Body of pancreas (tissue), 4 donors: ENCODE measurements around the gene HEATR9.

Source experiments
- CTCF ChIP-seq, 7 experiments: fragments of 450-650 bp in 4 of 7; fragments of 200-600 bp in 3 of 7; sonication (generic) in 3 of 7; IDR thresholded peaks; one replicate each; pipeline ENCODE4 v1.5.1; 2016 to 2019; ENCODE audit warnings: antibody characterized with exemption in 7 of 7
- POLR2A ChIP-seq, 3 donors: fragments of 450-650 bp; IDR thresholded peaks; one replicate each; pipeline ENCODE4 v1.6.1; 2016; ENCODE audit warnings: antibody characterized with exemption in 3 of 3, mild to moderate bottlenecking in 2 of 3

GRCh38 chr17:35870906-35871819, 2.5 kb upstream of the HEATR9 start:
- no peak for TF ChIP-seq CTCF (IDR thresholded peaks at IDR 0.05)
- no peak for TF ChIP-seq POLR2A (IDR thresholded peaks at IDR 0.05)
